CD4-positive, alpha-beta memory T cell (primary cell): Measurements from ENCODE around the gene CSTF1. TPM values are rescaled to one million over a fixed set of nuclear protein-coding genes. Genes with fewer than 3 reads are reported as not detected.

Experiments used
- CTCF ChIA-PET: fragments of 350-600 bp; sonication (Branson Sonifier 250); formaldehyde crosslinking; loops from one replicate; lab custom pipeline; 2021; ENCODE audit warnings: inconsistent platforms; ENCODE audit not compliant: partially characterized antibody; lab: Charles Lee
- POLR2A ChIA-PET: fragments of 350-600 bp; sonication (Branson Sonifier 250); formaldehyde crosslinking; loops from one replicate; lab custom pipeline; 2021; ENCODE audit not compliant: partially characterized antibody; lab: Charles Lee
- DNase-seq, 5 donors: peaks; one replicate each; pipeline versions ENCODE4 v3.0.0 to v3.0.0-alpha.2; 2020 to 2022; ENCODE audit warnings: mixed read lengths in 1 of 5
- H3K27ac ChIP-seq: one replicate; pipeline ENCODE4 v1.7.0; 2013; ENCODE audit warnings: low read depth, low read length
- H3K27me3 ChIP-seq: 2 replicates; pipeline ENCODE4 v1.7.0; 2013; ENCODE audit warnings: mild to moderate bottlenecking, low read length, moderate library complexity; ENCODE audit not compliant: insufficient read depth
- H3K36me3 ChIP-seq: 2 replicates; pipeline ENCODE4 v1.7.0; 2013; ENCODE audit warnings: mild to moderate bottlenecking, low read length, moderate library complexity; ENCODE audit not compliant: insufficient read depth
- H3K4me1 ChIP-seq: 2 replicates; pipeline ENCODE4 v1.7.0; 2013; ENCODE audit warnings: mild to moderate bottlenecking, low read length, moderate library complexity; ENCODE audit not compliant: insufficient read depth
- H3K4me3 ChIP-seq, 2 donors: one replicate each; pipeline ENCODE4 v1.7.0; 2013; ENCODE audit warnings: low read length in 2 of 2, mild to moderate bottlenecking in 1 of 2
- H3K9me3 ChIP-seq, 2 donors: one replicate each; pipeline ENCODE4 v1.7.0; 2013; ENCODE audit warnings: low read length in 2 of 2, control low read depth in 1 of 2; ENCODE audit not compliant: control insufficient read depth in 1 of 2
- H3K27ac Mint-ChIP-seq, 7 donors: one replicate each; pipeline ENCODE4 v1.8.0; 2020 to 2021; ENCODE audit warnings: mixed read lengths in 7 of 7, mild to moderate bottlenecking in 6 of 7, inconsistent platforms in 3 of 7, moderate library complexity in 3 of 7
- H3K27me3 Mint-ChIP-seq, 2 donors: one replicate each; pipeline ENCODE4 v1.8.0; 2020 to 2021; ENCODE audit warnings: mixed read lengths in 2 of 2
- H3K36me3 Mint-ChIP-seq, 2 donors: one replicate each; pipeline ENCODE4 v1.8.0; 2020 to 2021; ENCODE audit warnings: mixed read lengths in 2 of 2, inconsistent platforms in 1 of 2, mild to moderate bottlenecking in 1 of 2
- H3K4me1 Mint-ChIP-seq, 4 donors: one replicate each; pipeline ENCODE4 v1.8.0; 2020 to 2021; ENCODE audit warnings: mixed read lengths in 4 of 4, mild to moderate bottlenecking in 1 of 4
- H3K4me3 Mint-ChIP-seq, 8 donors: one replicate each; pipeline ENCODE4 v1.8.0; 2020 to 2021; ENCODE audit warnings: mixed read lengths in 8 of 8, mild to moderate bottlenecking in 7 of 8, moderate library complexity in 6 of 8, inconsistent platforms in 3 of 8
- H3K9me3 Mint-ChIP-seq, 8 donors: one replicate each; pipeline ENCODE4 v1.8.0; 2020 to 2021; ENCODE audit warnings: mixed read lengths in 8 of 8, mild to moderate bottlenecking in 5 of 8, inconsistent platforms in 3 of 8, moderate library complexity in 1 of 8
- intact Hi-C: fragments of 100-400 bp; cut with micrococcal nuclease; formaldehyde crosslinking; loops from one replicate; pipeline ENCODE4 v1.15.1; 2023
- polyA plus RNA-seq, 2 donors: library from polyadenylated mRNA; unstranded; fragments of 300-500 nt; fragmentation: Illumina TruSeq; gene quantifications; one replicate each; pipeline ENCODE4 v1.2.3, GENCODE V29; 2021
- total RNA-seq, 2 experiments: library from RNA; stranded (reverse); gene quantifications; one replicate each; pipeline ENCODE4 v1.2.3, GENCODE V29; 2021

The CSTF1 gene
- total and polyA plus RNA-seq, 4 experiments from 2014 or later: 40.9 to 55.3 (median 49.0) TPM

GRCh38 chr20:56430957-56431356, 38.5 kb downstream of the CSTF1 start:
- intact Hi-C loops: no loop called here

GRCh38 chr20:56431471-56431870, 39.0 kb downstream of the CSTF1 start:
- ChIA-PET POLR2A (interaction anchor here (0.6 to 7.2 kb wide), 4 partner anchors 10 to 126 kb away, joined by 3 to 36 read pairs (median 13); partner anchors contain the start of gene CASS4), CTCF (interaction anchor here (0.7 kb wide), 1 partner anchor 34 kb away, joined by 3 read pairs; no protein-coding TSS in a partner anchor)
- Histone ChIP-seq H3K9me3 (no peaks in the 10 kb centered on the region), H3K27ac (no peak overlapping the region), H3K4me3 (no peak overlapping the region), H3K27me3 (no peaks in the 10 kb centered on the region), H3K4me1 (peaks cover 56% of the 10 kb centered on the region), H3K36me3 (no peaks in the 10 kb centered on the region)
- peaks cover 0 to 3% (median 0%) of the 10 kb centered on the region in 8 donors for H3K9me3 Mint-ChIP-seq
- intact Hi-C loops: no loop called here
- H3K36me3 Mint-ChIP-seq: peaks cover 6 to 9% of the 10 kb centered on the region in 2 donors
- no peaks in the 10 kb centered on the region for H3K27me3 Mint-ChIP-seq
- no peak for DNase-seq
- H3K27ac Mint-ChIP-seq: no peak overlapping the region
- H3K4me1 Mint-ChIP-seq: peaks cover 50 to 80% (median 66%) of the 10 kb centered on the region in 4 donors
- peak overlapping the region in 1 of 8 donors; percentile 47 for H3K4me3 Mint-ChIP-seq

More at GRCh38 chr20:56430957-56431356, 38.5 kb downstream of the CSTF1 start:
- Mint-ChIP-seq H3K4me1 (peaks cover 50 to 83% (median 66%) of the 10 kb centered on the region in 4 donors), H3K9me3 (peaks cover 0 to 3% (median 0%) of the 10 kb centered on the region in 8 donors), H3K27ac (peak overlapping the region in 3 of 7 donors; percentile 37 to 96 (median 78)), H3K4me3 (peak overlapping the region in 3 of 8 donors; percentile 47 to 98 (median 91)), H3K27me3 (no peaks in the 10 kb centered on the region), H3K36me3 (peaks cover 7 to 9% of the 10 kb centered on the region in 2 donors)
- Histone ChIP-seq H3K4me3 (no peak overlapping the region), H3K27ac (no peak overlapping the region), H3K36me3 (no peaks in the 10 kb centered on the region), H3K9me3 (no peaks in the 10 kb centered on the region), H3K27me3 (no peaks in the 10 kb centered on the region), H3K4me1 (peaks cover 56% of the 10 kb centered on the region)
- POLR2A ChIA-PET: interaction anchor here (0.6 to 7.2 kb wide), 4 partner anchors 10 to 126 kb away, joined by 3 to 36 read pairs (median 16); partner anchors contain the start of gene CASS4
- no peak for DNase-seq
- CTCF ChIA-PET: no interaction called here

GRCh38 chr20:56433221-56433879, 40.9 kb downstream of the CSTF1 start:
- CTCF ChIA-PET: interaction anchor here (1.2 to 2.5 kb wide), 4 partner anchors 9 to 35 kb away, joined by 3 to 10 read pairs (median 4); partner anchors contain the start of gene CASS4

GRCh38 chr20:56433880-56434255, 41.4 kb downstream of the CSTF1 start:
- H3K36me3 Mint-ChIP-seq: peaks cover 6 to 10% of the 10 kb centered on the region in 2 donors
- H3K4me3 Mint-ChIP-seq: peak overlapping the region in 7 of 8 donors; percentile 1 to 76 (median 51)
- peaks cover 0 to 3% (median 0%) of the 10 kb centered on the region in 8 donors for H3K9me3 Mint-ChIP-seq
- peak overlapping the region; percentile 61 to 89 (median 82) for H3K27ac Mint-ChIP-seq
- no peaks in the 10 kb centered on the region for H3K27me3 Mint-ChIP-seq
- H3K4me1 ChIP-seq: peaks cover 51% of the 10 kb centered on the region
- POLR2A ChIA-PET: interaction anchor here (0.9 to 3.0 kb wide), 4 partner anchors 10 to 22 kb away, joined by 3 to 12 read pairs (median 6); partner anchors contain the start of gene CASS4
- H3K4me1 Mint-ChIP-seq: peaks cover 44 to 81% (median 63%) of the 10 kb centered on the region in 4 donors
- H3K27me3 ChIP-seq: no peaks in the 10 kb centered on the region
- H3K27ac ChIP-seq: peak overlapping the region; percentile 25
- intact Hi-C loops: no loop called here
- DNase-seq: no peak
- CTCF ChIA-PET: interaction anchor here (1.5 to 2.5 kb wide), 3 partner anchors 12 to 36 kb away, joined by 3 to 10 read pairs (median 5); partner anchors contain the start of gene CASS4
- H3K36me3 ChIP-seq: peaks cover 5% of the 10 kb centered on the region
- no peaks in the 10 kb centered on the region for H3K9me3 ChIP-seq
- H3K4me3 ChIP-seq: no peak overlapping the region

More at GRCh38 chr20:56433221-56433879, 40.9 kb downstream of the CSTF1 start:
- Histone ChIP-seq H3K4me3 (no peak overlapping the region), H3K9me3 (no peaks in the 10 kb centered on the region), H3K27me3 (no peaks in the 10 kb centered on the region), H3K27ac (peak overlapping the region; percentile 25), H3K4me1 (peaks cover 51% of the 10 kb centered on the region), H3K36me3 (peaks cover 5% of the 10 kb centered on the region)
- H3K9me3 Mint-ChIP-seq: peaks cover 0 to 3% (median 0%) of the 10 kb centered on the region in 8 donors
- intact Hi-C loops: no loop called here
- H3K27ac Mint-ChIP-seq: peak overlapping the region; percentile 61 to 89 (median 82)
- no peak for DNase-seq
- H3K27me3 Mint-ChIP-seq: no peaks in the 10 kb centered on the region
- H3K36me3 Mint-ChIP-seq: peaks cover 6 to 9% of the 10 kb centered on the region in 2 donors
- POLR2A ChIA-PET: interaction anchor here (0.9 to 7.2 kb wide), 5 partner anchors 10 to 21 kb away, joined by 3 to 36 read pairs (median 8); partner anchors contain the start of gene CASS4
- peak overlapping the region in 5 of 8 donors; percentile 24 to 76 (median 60) for H3K4me3 Mint-ChIP-seq
- peaks cover 47 to 81% (median 64%) of the 10 kb centered on the region in 4 donors for H3K4me1 Mint-ChIP-seq

- CTCF ChIA-PET: interaction anchor here (1.0 to 1.2 kb wide), 2 partner anchors 10 to 19 kb away, joined by 3 to 4 read pairs; no protein-coding TSS in a partner anchor
- DNase-seq: no peak
- H3K9me3 Mint-ChIP-seq: no peaks in the 10 kb centered on the region
- intact Hi-C loops: no loop called here
- H3K27ac Mint-ChIP-seq: peak overlapping the region in 5 of 7 donors; percentile 2 to 91 (median 64)
- POLR2A ChIA-PET: interaction anchor here (1.3 to 1.5 kb wide), 2 partner anchors 10 to 25 kb away, joined by 4 to 5 read pairs; partner anchors contain the start of gene CASS4
- H3K36me3 ChIP-seq: peaks cover 5% of the 10 kb centered on the region
- H3K27me3 Mint-ChIP-seq: no peaks in the 10 kb centered on the region
- peak overlapping the region in 2 of 8 donors; percentile 4 to 13 for H3K4me3 Mint-ChIP-seq
- peaks cover 0 to 13% of the 10 kb centered on the region in 2 donors for H3K36me3 Mint-ChIP-seq
- H3K27ac ChIP-seq: no peak overlapping the region
- no peak overlapping the region for H3K4me3 ChIP-seq
- H3K9me3 ChIP-seq: no peaks in the 10 kb centered on the region
- peaks cover 65% of the 10 kb centered on the region for H3K4me1 ChIP-seq
- no peaks in the 10 kb centered on the region for H3K27me3 ChIP-seq
- H3K4me1 Mint-ChIP-seq: peaks cover 45 to 79% (median 63%) of the 10 kb centered on the region in 4 donors
Measured at GRCh38 chr20:56437196-56437960, 44.9 kb downstream of the CSTF1 start.

GRCh38 chr20:56438284-56438683, 45.8 kb downstream of the CSTF1 start:
- H3K9me3 ChIP-seq: no peaks in the 10 kb centered on the region
- Mint-ChIP-seq H3K4me3 (peak overlapping the region in 2 of 8 donors; percentile 43 to 64), H3K27ac (peak overlapping the region in 6 of 7 donors; percentile 15 to 91 (median 82)), H3K27me3 (no peaks in the 10 kb centered on the region), H3K36me3 (peaks cover 0 to 18% of the 10 kb centered on the region in 2 donors), H3K9me3 (no peaks in the 10 kb centered on the region), H3K4me1 (peaks cover 41 to 79% (median 61%) of the 10 kb centered on the region in 4 donors)
- peaks cover 63% of the 10 kb centered on the region for H3K4me1 ChIP-seq
- H3K36me3 ChIP-seq: peaks cover 5% of the 10 kb centered on the region
- ChIA-PET CTCF (interaction anchor here (1.2 kb wide), 1 partner anchor 9 kb away, joined by 4 read pairs; no protein-coding TSS in a partner anchor), POLR2A (interaction anchor here (1.8 to 6.0 kb wide), 2 partner anchors 20 to 25 kb away, joined by 16 to 40 read pairs; partner anchors contain the start of gene CASS4)
- no peaks in the 10 kb centered on the region for H3K27me3 ChIP-seq
- no peak overlapping the region for H3K4me3 ChIP-seq
- H3K27ac ChIP-seq: no peak overlapping the region
- DNase-seq: no peak
- intact Hi-C loops: no loop called here
